Liver (tissue), 3 donors: ENCODE results near the gene GLRX5.

ENCODE experiments used
- CTCF ChIP-seq: fragments of 150-350 bp; IDR thresholded peaks from 2 replicates; pipeline ENCODE4 v1.5.1; 2017; ENCODE audit warnings: improper control_type of control experiment, low read depth, low read length; ENCODE audit not compliant: missing input control
- EGR1 ChIP-seq, 2 donors: IDR thresholded peaks; 2 replicates each; pipeline ENCODE4 v1.6.1; 2016 to 2018; ENCODE audit warnings: antibody characterized with exemption in 2 of 2, low read depth in 2 of 2
- FOXA2 ChIP-seq: IDR thresholded peaks from 2 replicates; pipeline ENCODE4 v1.6.1; 2016; ENCODE audit warnings: antibody characterized with exemption
- JUND ChIP-seq, 2 donors: IDR thresholded peaks; 2 replicates each; pipeline ENCODE4 v1.6.1; 2016; ENCODE audit warnings: antibody characterized with exemption in 2 of 2
- MAX ChIP-seq: IDR thresholded peaks from 2 replicates; pipeline ENCODE4 v1.6.1; 2016; ENCODE audit warnings: antibody characterized with exemption
- NR2F2 ChIP-seq: IDR thresholded peaks from 2 replicates; pipeline ENCODE4 v1.6.1; 2016; ENCODE audit warnings: antibody characterized with exemption
- REST ChIP-seq: IDR thresholded peaks from 2 replicates; pipeline ENCODE4 v1.6.1; 2016; ENCODE audit warnings: antibody characterized with exemption, mild to moderate bottlenecking
- RXRA ChIP-seq, 2 donors: IDR thresholded peaks; 2 replicates each; pipeline ENCODE4 v1.6.1; 2017 to 2018; ENCODE audit warnings: antibody characterized with exemption in 2 of 2, mild to moderate bottlenecking in 1 of 2
- TAF1 ChIP-seq: conservative IDR thresholded peaks from 2 replicates; pipeline ENCODE4 v1.6.1; 2016; ENCODE audit warnings: antibody characterized with exemption, mild to moderate bottlenecking
- YY1 ChIP-seq: IDR thresholded peaks from 2 replicates; pipeline ENCODE4 v1.6.1; 2016; ENCODE audit warnings: antibody characterized with exemption, mild to moderate bottlenecking
- donor health status: healthy.
- donor health status: healthy.

- no peak for TF ChIP-seq CTCF
- TF ChIP-seq JUND (IDR thresholded peaks at IDR 0.05): no peak
- no peak for TF ChIP-seq REST
- TF ChIP-seq RXRA (IDR thresholded peaks at IDR 0.05): no peak
- TF ChIP-seq FOXA2: no peak
- no peak for TF ChIP-seq EGR1 (IDR thresholded peaks at IDR 0.05; ENCODE audit: low read depth in 2 of 2)
- TF ChIP-seq TAF1: no peak
- TF ChIP-seq NR2F2: no peak
- no peak for TF ChIP-seq MAX
- TF ChIP-seq YY1: no peak
These were observed 12.3 kb upstream of the GLRX5 start for GRCh38 chr14:95522556-95522955.
